Neural cell (in vitro differentiated cells): ENCODE measurements around the gene BCOR. TPM values are rescaled to one million over a fixed set of nuclear protein-coding genes. Genes with fewer than 3 reads are reported as not detected.

ENCODE experiments used
- H2AFZ ChIP-seq: fragments of 200-600, 300-800 bp; sonication (generic), shearing (Covaris generic); 2 replicates; pipeline ENCODE4 v1.6.0; 2014; ENCODE audit warnings: low read depth, mild to moderate bottlenecking, antibody characterized with exemption, low read length, moderate library complexity
- H3F3A ChIP-seq: fragments of 200-600 bp; shearing (Covaris generic); 2 replicates; pipeline ENCODE4 v1.6.1; 2016; ENCODE audit warnings: mild to moderate bottlenecking, moderate library complexity, mixed read lengths, antibody characterized with exemption, low read length; ENCODE audit not compliant: insufficient read depth, poor library complexity, severe bottlenecking
- H3K27ac ChIP-seq: fragments of 200-600, 300-800 bp; sonication (generic), shearing (Covaris generic); 2 replicates; pipeline ENCODE4 v1.5.1; 2014; ENCODE audit warnings: mild to moderate bottlenecking, low read length, moderate library complexity
- H3K27me3 ChIP-seq: fragments of 300-800, 200-600 bp; sonication (generic), shearing (Covaris generic); 2 replicates; pipeline ENCODE4 v1.6.0; 2014; ENCODE audit warnings: mild to moderate bottlenecking, low read depth, low read length, moderate library complexity; ENCODE audit not compliant: insufficient read depth
- H3K36me3 ChIP-seq: fragments of 300-800, 200-600 bp; sonication (generic), shearing (Covaris generic); 2 replicates; pipeline ENCODE4 v1.5.1; 2014; ENCODE audit warnings: mild to moderate bottlenecking, antibody characterized with exemption, low read length, moderate library complexity; ENCODE audit not compliant: insufficient read depth
- H3K4me2 ChIP-seq: fragments of 300-800, 200-600 bp; sonication (generic), shearing (Covaris generic); 2 replicates; pipeline ENCODE4 v1.6.0; 2014; ENCODE audit warnings: mild to moderate bottlenecking, low read length
- H3K4me3 ChIP-seq: fragments of 300-800, 200-600 bp; sonication (generic), shearing (Covaris generic); 2 replicates; pipeline ENCODE4 v1.5.1; 2014; ENCODE audit warnings: mild to moderate bottlenecking, low read length, moderate library complexity
- H3K79me2 ChIP-seq: fragments of 200-600 bp; shearing (Covaris generic); replicated peaks from 2 replicates; pipeline ENCODE4 v1.6.0; 2014; ENCODE audit warnings: mild to moderate bottlenecking, low read length, moderate library complexity; ENCODE audit not compliant: insufficient read depth
- H3K9ac ChIP-seq: fragments of 300-800, 200-600 bp; sonication (generic), shearing (Covaris generic); 2 replicates; pipeline ENCODE4 v1.6.1; 2016; ENCODE audit warnings: mild to moderate bottlenecking, low read length, mixed read lengths
- H3K9me2 ChIP-seq: fragments of 200-600 bp; shearing (Covaris generic); 2 replicates; pipeline ENCODE4 v1.6.1; 2016; ENCODE audit warnings: mild to moderate bottlenecking, low read length, mixed read lengths; ENCODE audit not compliant: insufficient read depth
- H3K9me3 ChIP-seq: fragments of 200-600, 300-800 bp; sonication (generic), shearing (Covaris generic); 2 replicates; pipeline ENCODE4 v1.6.1; 2016; ENCODE audit warnings: mild to moderate bottlenecking, mixed run types, low read length, moderate library complexity, mixed read lengths
- H4K20me1 ChIP-seq: fragments of 200-600 bp; shearing (Covaris generic); 2 replicates; pipeline ENCODE4 v1.6.1; 2016; ENCODE audit warnings: mild to moderate bottlenecking, mixed run types; ENCODE audit not compliant: insufficient read depth
- EP300 ChIP-seq: fragments of 450-650 bp; conservative IDR thresholded peaks from 2 replicates; pipeline ENCODE4 v1.6.1; 2014; ENCODE audit warnings: antibody characterized with exemption, mild to moderate bottlenecking, moderate library complexity; ENCODE audit not compliant: poor library complexity, severe bottlenecking
- EZH2 ChIP-seq: fragments of 200-600, 300-800 bp; shearing (Covaris generic), sonication (generic); IDR thresholded peaks from 2 replicates; pipeline ENCODE4 v1.6.1; 2014; ENCODE audit warnings: antibody characterized with exemption, low read length, borderline replicate concordance, mild to moderate bottlenecking; ENCODE audit not compliant: insufficient read depth, poor library complexity, severe bottlenecking
- MXI1 ChIP-seq: fragments of 450-650 bp; conservative IDR thresholded peaks from 2 replicates; pipeline ENCODE4 v1.6.1; 2014; ENCODE audit warnings: antibody characterized with exemption, mild to moderate bottlenecking; ENCODE audit not compliant: poor library complexity, severe bottlenecking
- SMC3 ChIP-seq: fragments of 450-650 bp; conservative IDR thresholded peaks from 2 replicates; pipeline ENCODE4 v1.6.1; 2014; ENCODE audit warnings: antibody characterized with exemption, mild to moderate bottlenecking, moderate library complexity; ENCODE audit not compliant: poor library complexity
- TAF1 ChIP-seq: IDR thresholded peaks from 2 replicates; pipeline ENCODE4 v1.6.1; 2012; ENCODE audit warnings: low read depth
- polyA plus RNA-seq: library from polyadenylated mRNA; depleted of rRNA; stranded (reverse); fragments of >200 nt; gene quantifications from 2 replicates; pipeline ENCODE4 v1.2.3, GENCODE V29; 2014
- TF ChIP-seq, protein P1 (sequence below): IDR thresholded peaks from 2 replicates; pipeline ENCODE4 v1.6.1; 2012; ENCODE audit warnings: borderline replicate concordance
- TF ChIP-seq, protein P2 (sequence below): fragments of 450-650 bp; IDR thresholded peaks from 2 replicates; pipeline ENCODE4 v1.5.1; 2014; ENCODE audit warnings: antibody characterized with exemption, mild to moderate bottlenecking, moderate library complexity; ENCODE audit not compliant: poor library complexity, severe bottlenecking

The BCOR gene
- polyA plus RNA-seq, 1 donor from 2014 or later: 18.0 TPM

DNA sequence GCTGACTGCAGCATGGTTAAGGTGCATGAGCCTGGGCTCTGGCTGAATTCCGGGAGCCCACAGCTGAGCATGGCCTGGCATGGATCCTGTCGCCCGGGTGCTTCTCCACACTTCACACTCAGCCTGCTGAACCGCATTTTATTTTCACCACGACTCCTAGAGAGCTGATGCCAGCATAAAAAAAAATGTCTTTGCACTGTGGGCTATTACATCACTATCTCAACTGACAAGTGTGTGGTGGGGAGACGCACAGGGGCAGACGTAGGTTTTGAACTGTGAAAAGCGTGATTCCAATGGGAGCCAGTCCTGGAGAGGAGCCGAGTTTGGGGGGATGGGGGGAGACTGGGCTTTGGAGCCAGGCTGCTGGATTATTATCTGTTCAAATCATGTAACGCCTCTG is 36.8 kb downstream of the BCOR start:
- Histone ChIP-seq H3K79me2 (no peaks in the 10 kb centered on the region), H3K36me3 (no peaks in the 10 kb centered on the region), H2AFZ (no peak overlapping the region), H3K9me2 (no peaks in the 10 kb centered on the region), H4K20me1 (no peaks in the 10 kb centered on the region), H3K27ac (no peak overlapping the region), H3K27me3 (no peaks in the 10 kb centered on the region), H3F3A (no peaks in the 10 kb centered on the region), H3K9me3 (no peaks in the 10 kb centered on the region), H3K4me2 (no peak overlapping the region), H3K9ac (no peak overlapping the region), H3K4me3 (no peak overlapping the region)
- TF ChIP-seq MXI1 (no peak), SMC3 (no peak), EP300 (no peak), TAF1 (no peak)
- TF ChIP-seq, protein P1, sequence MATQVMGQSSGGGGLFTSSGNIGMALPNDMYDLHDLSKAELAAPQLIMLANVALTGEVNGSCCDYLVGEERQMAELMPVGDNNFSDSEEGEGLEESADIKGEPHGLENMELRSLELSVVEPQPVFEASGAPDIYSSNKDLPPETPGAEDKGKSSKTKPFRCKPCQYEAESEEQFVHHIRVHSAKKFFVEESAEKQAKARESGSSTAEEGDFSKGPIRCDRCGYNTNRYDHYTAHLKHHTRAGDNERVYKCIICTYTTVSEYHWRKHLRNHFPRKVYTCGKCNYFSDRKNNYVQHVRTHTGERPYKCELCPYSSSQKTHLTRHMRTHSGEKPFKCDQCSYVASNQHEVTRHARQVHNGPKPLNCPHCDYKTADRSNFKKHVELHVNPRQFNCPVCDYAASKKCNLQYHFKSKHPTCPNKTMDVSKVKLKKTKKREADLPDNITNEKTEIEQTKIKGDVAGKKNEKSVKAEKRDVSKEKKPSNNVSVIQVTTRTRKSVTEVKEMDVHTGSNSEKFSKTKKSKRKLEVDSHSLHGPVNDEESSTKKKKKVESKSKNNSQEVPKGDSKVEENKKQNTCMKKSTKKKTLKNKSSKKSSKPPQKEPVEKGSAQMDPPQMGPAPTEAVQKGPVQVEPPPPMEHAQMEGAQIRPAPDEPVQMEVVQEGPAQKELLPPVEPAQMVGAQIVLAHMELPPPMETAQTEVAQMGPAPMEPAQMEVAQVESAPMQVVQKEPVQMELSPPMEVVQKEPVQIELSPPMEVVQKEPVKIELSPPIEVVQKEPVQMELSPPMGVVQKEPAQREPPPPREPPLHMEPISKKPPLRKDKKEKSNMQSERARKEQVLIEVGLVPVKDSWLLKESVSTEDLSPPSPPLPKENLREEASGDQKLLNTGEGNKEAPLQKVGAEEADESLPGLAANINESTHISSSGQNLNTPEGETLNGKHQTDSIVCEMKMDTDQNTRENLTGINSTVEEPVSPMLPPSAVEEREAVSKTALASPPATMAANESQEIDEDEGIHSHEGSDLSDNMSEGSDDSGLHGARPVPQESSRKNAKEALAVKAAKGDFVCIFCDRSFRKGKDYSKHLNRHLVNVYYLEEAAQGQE: no peak
- TF ChIP-seq, protein P2, sequence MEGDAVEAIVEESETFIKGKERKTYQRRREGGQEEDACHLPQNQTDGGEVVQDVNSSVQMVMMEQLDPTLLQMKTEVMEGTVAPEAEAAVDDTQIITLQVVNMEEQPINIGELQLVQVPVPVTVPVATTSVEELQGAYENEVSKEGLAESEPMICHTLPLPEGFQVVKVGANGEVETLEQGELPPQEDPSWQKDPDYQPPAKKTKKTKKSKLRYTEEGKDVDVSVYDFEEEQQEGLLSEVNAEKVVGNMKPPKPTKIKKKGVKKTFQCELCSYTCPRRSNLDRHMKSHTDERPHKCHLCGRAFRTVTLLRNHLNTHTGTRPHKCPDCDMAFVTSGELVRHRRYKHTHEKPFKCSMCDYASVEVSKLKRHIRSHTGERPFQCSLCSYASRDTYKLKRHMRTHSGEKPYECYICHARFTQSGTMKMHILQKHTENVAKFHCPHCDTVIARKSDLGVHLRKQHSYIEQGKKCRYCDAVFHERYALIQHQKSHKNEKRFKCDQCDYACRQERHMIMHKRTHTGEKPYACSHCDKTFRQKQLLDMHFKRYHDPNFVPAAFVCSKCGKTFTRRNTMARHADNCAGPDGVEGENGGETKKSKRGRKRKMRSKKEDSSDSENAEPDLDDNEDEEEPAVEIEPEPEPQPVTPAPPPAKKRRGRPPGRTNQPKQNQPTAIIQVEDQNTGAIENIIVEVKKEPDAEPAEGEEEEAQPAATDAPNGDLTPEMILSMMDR: no peak

DNA sequence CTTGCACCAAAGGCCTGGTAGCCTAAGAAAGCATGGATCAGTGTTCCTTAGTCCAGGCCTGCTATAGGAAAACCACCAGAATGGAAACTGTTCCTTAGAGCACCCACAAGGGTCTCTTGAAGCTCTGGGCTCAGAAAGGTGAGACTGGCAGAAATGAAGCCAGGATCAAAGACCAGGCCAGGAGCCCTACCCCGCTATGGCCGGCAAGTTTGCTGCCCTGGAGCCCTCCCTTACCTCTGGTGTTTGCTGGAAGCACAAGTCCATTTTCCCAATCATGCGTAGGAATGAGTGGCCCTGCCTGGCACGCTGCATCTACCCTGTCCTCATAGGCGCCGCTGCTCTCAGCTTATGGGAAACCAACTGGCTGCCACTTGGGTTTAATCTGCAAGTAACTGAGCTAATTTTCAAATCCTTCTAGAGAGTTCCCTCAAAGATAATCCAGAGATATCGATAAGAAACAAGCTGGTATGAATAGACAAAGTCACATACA is 37.4 kb downstream of the BCOR start:
- Histone ChIP-seq H3F3A (no peaks in the 10 kb centered on the region), H3K9me3 (no peaks in the 10 kb centered on the region), H3K27ac (no peak overlapping the region), H3K4me3 (no peak overlapping the region), H3K4me2 (no peak overlapping the region), H3K79me2 (no peaks in the 10 kb centered on the region), H3K9me2 (no peaks in the 10 kb centered on the region), H2AFZ (no peak overlapping the region), H4K20me1 (no peaks in the 10 kb centered on the region), H3K9ac (no peak overlapping the region), H3K36me3 (no peaks in the 10 kb centered on the region), H3K27me3 (no peaks in the 10 kb centered on the region)
- no peak for TF ChIP-seq TAF1
- TF ChIP-seq MXI1: no peak
- TF ChIP-seq EP300: no peak
- TF ChIP-seq SMC3: no peak
- TF ChIP-seq, protein P2: no peak
- TF ChIP-seq, protein P1: no peak
- TF ChIP-seq EZH2: no peak
